GM23248 (cell line): ENCODE data around the gene MYO1E.

Experiments
- EZH2 ChIP-seq: fragments of 200-600 bp; sonication (generic); IDR thresholded peaks from 2 replicates; pipeline ENCODE4 v1.6.1; 2018; ENCODE audit warnings: antibody characterized with exemption, mild to moderate bottlenecking; ENCODE audit not compliant: insufficient read depth, poor library complexity, severe bottlenecking
- EZH2phosphoT487 ChIP-seq: fragments of 200-600 bp; sonication (generic); IDR thresholded peaks from 2 replicates; pipeline ENCODE4 v1.6.1; 2018; ENCODE audit warnings: antibody characterized with exemption, moderate library complexity, mild to moderate bottlenecking, low read depth; ENCODE audit not compliant: insufficient read depth

DNA sequence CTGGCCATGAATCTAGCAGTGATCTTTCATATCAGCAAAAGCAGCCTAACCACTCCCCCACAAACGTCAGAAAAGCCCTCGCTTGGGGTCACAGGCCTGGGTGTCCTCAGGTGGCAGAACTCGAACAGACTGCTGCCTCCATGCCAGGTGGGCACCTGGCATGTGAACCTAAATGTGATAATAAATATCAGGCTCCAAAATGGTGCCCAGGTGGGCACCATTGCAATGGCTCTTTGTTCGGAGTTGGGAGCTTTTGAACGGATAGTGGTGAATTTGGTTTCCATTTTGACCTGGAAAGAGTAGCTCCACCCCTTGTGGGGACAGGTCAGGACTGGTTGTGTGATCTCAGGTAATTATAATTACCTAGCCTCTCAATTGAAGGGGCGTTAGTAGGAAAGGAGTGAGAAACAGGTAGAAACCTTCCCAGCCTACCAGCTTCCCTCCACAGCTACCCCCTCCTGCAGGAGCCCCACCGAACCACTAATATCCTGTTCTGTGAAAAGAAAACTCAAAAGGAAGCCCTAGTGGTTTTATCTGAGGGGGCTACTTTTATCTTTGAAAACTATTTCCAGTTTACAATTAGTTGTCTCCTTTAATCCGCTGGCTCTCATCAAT is 18.1 kb downstream of the MYO1E start:
- TF ChIP-seq EZH2, result no peak
- no peak for TF ChIP-seq EZH2phosphoT487
